GM10266 (cell line): Measurements from ENCODE around the gene TRPM3.

Experiments used
- DNase-seq: peaks from one replicate; pipeline ENCODE4 v3.0.0; 2012; ENCODE audit errors: extremely low spot score
- CTCF ChIP-seq: IDR thresholded peaks from 2 replicates; pipeline ENCODE4 v1.5.1; 2012; ENCODE audit warnings: mild to moderate bottlenecking, low read depth; ENCODE audit not compliant: control insufficient read depth, insufficient read depth; ENCODE audit errors: missing control alignments

Gene TRPM3

GRCh38 chr9:70493029-70493428 is 628.4 kb downstream of the TRPM3 start:
- DNase-seq: no peak
- TF ChIP-seq CTCF: no peak

- DNase-seq: no peak
- no peak for TF ChIP-seq CTCF
Observed at GRCh38 chr9:70492319-70492777, 629.1 kb downstream of the TRPM3 start.

- DNase-seq: no peak
- no peak for TF ChIP-seq CTCF
Observed at GRCh38 chr9:70491426-70492318, 629.7 kb downstream of the TRPM3 start.

GRCh38 chr9:70490478-70490877 is 630.9 kb downstream of the TRPM3 start:
- no peak for TF ChIP-seq CTCF
- DNase-seq: no peak

- TF ChIP-seq CTCF: no peak
- DNase-seq: no peak
Observed at GRCh38 chr9:70488793-70489105, 632.7 kb downstream of the TRPM3 start.

GRCh38 chr9:70488098-70488792 is 633.2 kb downstream of the TRPM3 start:
- no peak for TF ChIP-seq CTCF
- DNase-seq: no peak

- TF ChIP-seq CTCF: no peak
- DNase-seq: no peak
Observed at GRCh38 chr9:70486127-70486526, 635.3 kb downstream of the TRPM3 start.
